Brain microvascular endothelial cell (primary cell): ENCODE results near the gene MATCAP1.

ENCODE experiments used
- DNase-seq: peaks from one replicate; pipeline ENCODE4 v3.0.0-alpha.2; 2020
- H3K27ac ChIP-seq: fragments of 250-450 bp; sonication (Bioruptor Pico); 2 replicates; pipeline ENCODE4 v1.5.1; 2020; ENCODE audit warnings: mild to moderate bottlenecking, moderate library complexity
- H3K27me3 ChIP-seq: fragments of 250-450 bp; sonication (Bioruptor Pico); replicated peaks from 2 replicates; pipeline ENCODE4 v1.5.1; 2020; ENCODE audit warnings: mild to moderate bottlenecking
- H3K36me3 ChIP-seq: fragments of 250-450 bp; sonication (Bioruptor Pico); replicated peaks from 2 replicates; pipeline ENCODE4 v1.5.1; 2020; ENCODE audit warnings: mild to moderate bottlenecking
- H3K4me3 ChIP-seq: 2 replicates; pipeline ENCODE4 v1.5.1; 2011; ENCODE audit warnings: low read depth, mild to moderate bottlenecking, control low read depth, low read length, moderate library complexity
- in situ Hi-C: cut with HindIII; loops from 2 replicates; pipeline ENCODE4 v1.10.0; 2017; ENCODE audit warnings: low sequenced_read_pairs, low pct_ligation_motif_present
- TF ChIP-seq, protein P1 (sequence below): IDR thresholded peaks from 2 replicates; pipeline ENCODE4 v1.5.1; 2011; ENCODE audit warnings: low read depth, mild to moderate bottlenecking, moderate library complexity, low read length, control low read depth, inconsistent platforms; ENCODE audit errors: missing control alignments

The MATCAP1 gene

GRCh38 chr16:67183284-67183626 lies 508 bp downstream of the MATCAP1 start:
- H3K27me3 ChIP-seq = no peaks in the 10 kb centered on the region
- H3K27ac ChIP-seq = peak overlapping the region; percentile 97
- DNase-seq = no peak
- TF ChIP-seq, protein P1, sequence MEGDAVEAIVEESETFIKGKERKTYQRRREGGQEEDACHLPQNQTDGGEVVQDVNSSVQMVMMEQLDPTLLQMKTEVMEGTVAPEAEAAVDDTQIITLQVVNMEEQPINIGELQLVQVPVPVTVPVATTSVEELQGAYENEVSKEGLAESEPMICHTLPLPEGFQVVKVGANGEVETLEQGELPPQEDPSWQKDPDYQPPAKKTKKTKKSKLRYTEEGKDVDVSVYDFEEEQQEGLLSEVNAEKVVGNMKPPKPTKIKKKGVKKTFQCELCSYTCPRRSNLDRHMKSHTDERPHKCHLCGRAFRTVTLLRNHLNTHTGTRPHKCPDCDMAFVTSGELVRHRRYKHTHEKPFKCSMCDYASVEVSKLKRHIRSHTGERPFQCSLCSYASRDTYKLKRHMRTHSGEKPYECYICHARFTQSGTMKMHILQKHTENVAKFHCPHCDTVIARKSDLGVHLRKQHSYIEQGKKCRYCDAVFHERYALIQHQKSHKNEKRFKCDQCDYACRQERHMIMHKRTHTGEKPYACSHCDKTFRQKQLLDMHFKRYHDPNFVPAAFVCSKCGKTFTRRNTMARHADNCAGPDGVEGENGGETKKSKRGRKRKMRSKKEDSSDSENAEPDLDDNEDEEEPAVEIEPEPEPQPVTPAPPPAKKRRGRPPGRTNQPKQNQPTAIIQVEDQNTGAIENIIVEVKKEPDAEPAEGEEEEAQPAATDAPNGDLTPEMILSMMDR = no peak
- in situ Hi-C loops = no loop called here
- H3K36me3 ChIP-seq = no peaks in the 10 kb centered on the region
- H3K4me3 ChIP-seq = peak overlapping the region; percentile 73

GRCh38 chr16:67182288-67182687 lies 1.5 kb downstream of the MATCAP1 start:
- no peak overlapping the region for H3K27ac ChIP-seq
- H3K36me3 ChIP-seq = no peaks in the 10 kb centered on the region
- no peaks in the 10 kb centered on the region for H3K27me3 ChIP-seq
- in situ Hi-C loops = no loop called here
- no peak overlapping the region for H3K4me3 ChIP-seq
- TF ChIP-seq, protein P1 = no peak
- no peak for DNase-seq

GRCh38 chr16:67181346-67181745 lies 2.4 kb downstream of the MATCAP1 start:
- Histone ChIP-seq H3K4me3 (no peak overlapping the region), H3K27ac (no peak overlapping the region), H3K36me3 (no peaks in the 10 kb centered on the region), H3K27me3 (no peaks in the 10 kb centered on the region)
- in situ Hi-C loops = no loop called here
- peak; percentile 69 for DNase-seq
- TF ChIP-seq, protein P1 = no peak

DNA sequence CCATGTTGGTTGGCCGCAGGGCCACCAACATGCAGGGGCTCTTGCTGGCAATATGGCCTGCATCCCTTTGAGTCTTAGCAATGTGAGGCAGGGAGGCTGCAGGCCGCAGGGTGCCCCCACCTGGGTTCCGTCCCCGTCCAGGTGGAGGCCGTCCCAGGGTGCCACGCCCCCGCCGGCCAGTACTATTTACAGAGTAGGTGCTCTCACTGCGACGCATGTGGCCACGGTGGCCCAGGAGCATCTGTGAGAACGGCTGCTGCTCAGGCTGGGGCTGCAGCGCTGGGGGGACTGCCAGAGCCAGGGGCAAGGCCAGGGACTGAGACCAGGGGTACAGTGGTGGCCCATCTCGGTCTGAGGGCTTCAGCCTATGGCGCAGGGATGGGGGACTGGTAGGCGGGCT lies 3.6 kb downstream of the MATCAP1 start:
- Histone ChIP-seq H3K27ac (no peak overlapping the region), H3K27me3 (no peaks in the 10 kb centered on the region), H3K36me3 (no peaks in the 10 kb centered on the region), H3K4me3 (no peak overlapping the region)
- no peak for DNase-seq
- TF ChIP-seq, protein P1 = no peak
- in situ Hi-C loops = no loop called here

- Histone ChIP-seq H3K27me3 (no peaks in the 10 kb centered on the region), H3K4me3 (no peak overlapping the region), H3K36me3 (no peaks in the 10 kb centered on the region), H3K27ac (no peak overlapping the region)
- TF ChIP-seq, protein P1 = peak; percentile 41
- DNase-seq = no peak
- in situ Hi-C loops = no loop called here
These were observed 4.2 kb downstream of the MATCAP1 start for GRCh38 chr16:67179421-67180080.
